HepG2 (cell line): ENCODE data around the gene EMC10. TPM values are rescaled to one million over a fixed set of nuclear protein-coding genes. Genes with fewer than 3 reads are reported as not detected.

Experiments used
- CAMTA2 ChIP-seq: sonication (generic); formaldehyde crosslinking; IDR thresholded peaks from 2 replicates; pipeline ENCODE4 v1.4.0; 2020; ENCODE audit warnings: mild to moderate bottlenecking, missing genetic modification reagents, borderline replicate concordance
- MIER3 ChIP-seq: IDR thresholded peaks from 2 replicates; pipeline ENCODE4 v1.6.1; 2016; ENCODE audit warnings: missing compliant biosample characterization, borderline replicate concordance
- MTF2 ChIP-seq: sonication (generic); formaldehyde crosslinking; IDR thresholded peaks from 2 replicates; pipeline ENCODE4 v1.5.0; 2020; ENCODE audit warnings: missing genetic modification reagents, borderline replicate concordance
- TOPORS ChIP-seq: sonication (generic); formaldehyde crosslinking; IDR thresholded peaks from 2 replicates; pipeline ENCODE4 v1.8.0; 2023; ENCODE audit warnings: mild to moderate bottlenecking, missing genetic modification reagents
- ZNF460 ChIP-seq: sonication (generic); formaldehyde crosslinking; IDR thresholded peaks from 2 replicates; pipeline ENCODE4 v1.5.1; 2020; ENCODE audit warnings: missing genetic modification reagents, mild to moderate bottlenecking, borderline replicate concordance
- ZNF761 ChIP-seq: sonication (generic); formaldehyde crosslinking; conservative IDR thresholded peaks from 2 replicates; pipeline ENCODE4 v1.4.0; 2020; ENCODE audit warnings: mild to moderate bottlenecking, missing genetic modification reagents
- polyA plus RNA-seq, 8 experiments: library from polyadenylated mRNA; depleted of rRNA in 3 of 8; stranded (reverse) in 7 of 8; unstranded in 1 of 8; fragments of >200 nt; fragmentation: Illumina TruSeq in 4 of 8; extraction: Trizol in 4 of 8; gene quantifications; 2 replicates each; pipeline versions ENCODE4 v1.2.1 to v1.2.3, GENCODE V29; 2011 to 2016; ENCODE audit warnings: low read depth in 4 of 8, missing spikeins in 1 of 8, mixed read lengths in 1 of 8; ENCODE audit not compliant: insufficient read depth in 1 of 8
- total RNA-seq, 5 experiments: library from RNA; depleted of rRNA; stranded (reverse); fragments of >200 nt; fragmentation: Illumina TruSeq; extraction: Trizol; gene quantifications; 2 replicates each; pipeline ENCODE4 v1.2.3, GENCODE V29; 2016; ENCODE audit warnings: low read depth in 1 of 5
- TF ChIP-seq, protein P1 (sequence below), 2 experiments: IDR thresholded peaks; 2 replicates each; pipeline ENCODE4 v1.6.1; 2011 to 2012; ENCODE audit warnings: low read length in 2 of 2, borderline replicate concordance in 1 of 2, low read depth in 1 of 2, mild to moderate bottlenecking in 1 of 2, moderate library complexity in 1 of 2
- TF ChIP-seq, protein P2 (sequence below): sonication (generic); formaldehyde crosslinking; IDR thresholded peaks from 2 replicates; pipeline ENCODE4 v1.8.1; 2022; ENCODE audit warnings: mild to moderate bottlenecking, missing genetic modification reagents
- TF ChIP-seq, protein P3 (sequence below): sonication (generic); formaldehyde crosslinking; IDR thresholded peaks from 2 replicates; pipeline ENCODE4 v1.4.0; 2020; ENCODE audit warnings: missing genetic modification reagents, low read depth, mild to moderate bottlenecking, borderline replicate concordance
- TF ChIP-seq, protein P4 (sequence below): sonication (generic); formaldehyde crosslinking; IDR thresholded peaks from 2 replicates; pipeline ENCODE4 v1.5.0; 2020; ENCODE audit warnings: mild to moderate bottlenecking, missing genetic modification reagents
- TF ChIP-seq, protein P5 (sequence below), 2 experiments: sonication (generic) in 1 of 2; formaldehyde crosslinking in 1 of 2; IDR thresholded peaks; 2 replicates each; pipeline versions ENCODE4 v1.4.0 to v1.6.1; 2016 to 2020; ENCODE audit warnings: borderline replicate concordance in 1 of 2, low read depth in 1 of 2, mild to moderate bottlenecking in 1 of 2, missing genetic modification reagents in 1 of 2
- TF ChIP-seq, protein P6 (sequence below): sonication (generic); formaldehyde crosslinking; IDR thresholded peaks from 2 replicates; pipeline ENCODE4 v1.5.0; 2020; ENCODE audit warnings: missing genetic modification reagents

EMC10 gene
- total and polyA plus RNA-seq, 2 of the 13 experiments (the other 11 are each of a cell fraction or from before 2014, with no cell fraction given) = not detected

DNA sequence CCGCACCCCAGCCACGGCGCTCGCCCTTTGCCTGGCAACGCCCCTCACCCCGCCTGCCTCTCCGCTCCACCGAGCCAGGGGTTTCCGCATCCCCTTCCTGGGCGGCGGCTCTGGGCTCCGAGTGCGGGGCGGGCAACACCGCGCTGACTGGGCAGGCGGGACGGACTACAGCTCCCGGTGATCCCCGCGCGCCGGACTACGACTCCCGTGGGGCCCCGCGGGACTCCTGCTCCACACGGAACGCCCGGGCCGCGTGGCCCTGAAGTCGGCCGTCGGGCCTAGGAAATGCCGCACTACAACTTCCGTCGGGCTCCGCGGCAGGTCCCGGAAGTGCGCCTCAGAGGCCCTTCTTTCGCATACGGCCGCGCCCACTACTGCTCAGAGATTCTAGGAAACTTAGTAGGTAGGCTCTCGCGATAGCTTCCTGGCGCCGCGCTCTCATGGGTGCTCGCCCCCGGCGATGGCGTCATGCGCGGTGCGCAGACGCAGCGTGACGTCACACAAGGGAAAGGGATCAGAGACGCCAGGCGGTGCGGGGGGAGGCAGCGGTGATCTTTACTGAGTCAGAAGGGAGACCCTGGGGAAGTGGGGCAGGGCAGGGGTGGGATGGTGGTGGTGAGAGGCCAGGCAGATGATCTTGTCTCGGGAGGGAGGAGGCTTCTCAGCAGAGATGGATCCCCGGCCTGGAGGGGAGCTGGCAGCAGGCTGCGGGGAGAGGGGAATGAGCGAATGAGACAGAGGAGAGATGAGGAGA is 34.9 kb downstream of the EMC10 start, which contains the start of gene JOSD2 (continued):
- TF ChIP-seq, protein P1, sequence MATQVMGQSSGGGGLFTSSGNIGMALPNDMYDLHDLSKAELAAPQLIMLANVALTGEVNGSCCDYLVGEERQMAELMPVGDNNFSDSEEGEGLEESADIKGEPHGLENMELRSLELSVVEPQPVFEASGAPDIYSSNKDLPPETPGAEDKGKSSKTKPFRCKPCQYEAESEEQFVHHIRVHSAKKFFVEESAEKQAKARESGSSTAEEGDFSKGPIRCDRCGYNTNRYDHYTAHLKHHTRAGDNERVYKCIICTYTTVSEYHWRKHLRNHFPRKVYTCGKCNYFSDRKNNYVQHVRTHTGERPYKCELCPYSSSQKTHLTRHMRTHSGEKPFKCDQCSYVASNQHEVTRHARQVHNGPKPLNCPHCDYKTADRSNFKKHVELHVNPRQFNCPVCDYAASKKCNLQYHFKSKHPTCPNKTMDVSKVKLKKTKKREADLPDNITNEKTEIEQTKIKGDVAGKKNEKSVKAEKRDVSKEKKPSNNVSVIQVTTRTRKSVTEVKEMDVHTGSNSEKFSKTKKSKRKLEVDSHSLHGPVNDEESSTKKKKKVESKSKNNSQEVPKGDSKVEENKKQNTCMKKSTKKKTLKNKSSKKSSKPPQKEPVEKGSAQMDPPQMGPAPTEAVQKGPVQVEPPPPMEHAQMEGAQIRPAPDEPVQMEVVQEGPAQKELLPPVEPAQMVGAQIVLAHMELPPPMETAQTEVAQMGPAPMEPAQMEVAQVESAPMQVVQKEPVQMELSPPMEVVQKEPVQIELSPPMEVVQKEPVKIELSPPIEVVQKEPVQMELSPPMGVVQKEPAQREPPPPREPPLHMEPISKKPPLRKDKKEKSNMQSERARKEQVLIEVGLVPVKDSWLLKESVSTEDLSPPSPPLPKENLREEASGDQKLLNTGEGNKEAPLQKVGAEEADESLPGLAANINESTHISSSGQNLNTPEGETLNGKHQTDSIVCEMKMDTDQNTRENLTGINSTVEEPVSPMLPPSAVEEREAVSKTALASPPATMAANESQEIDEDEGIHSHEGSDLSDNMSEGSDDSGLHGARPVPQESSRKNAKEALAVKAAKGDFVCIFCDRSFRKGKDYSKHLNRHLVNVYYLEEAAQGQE (IDR thresholded peaks at IDR 0.05; ENCODE audit: borderline replicate concordance in 1 of 2, low read depth in 1 of 2, low read length in 2 of 2) = no peak
- TF ChIP-seq, protein P2, sequence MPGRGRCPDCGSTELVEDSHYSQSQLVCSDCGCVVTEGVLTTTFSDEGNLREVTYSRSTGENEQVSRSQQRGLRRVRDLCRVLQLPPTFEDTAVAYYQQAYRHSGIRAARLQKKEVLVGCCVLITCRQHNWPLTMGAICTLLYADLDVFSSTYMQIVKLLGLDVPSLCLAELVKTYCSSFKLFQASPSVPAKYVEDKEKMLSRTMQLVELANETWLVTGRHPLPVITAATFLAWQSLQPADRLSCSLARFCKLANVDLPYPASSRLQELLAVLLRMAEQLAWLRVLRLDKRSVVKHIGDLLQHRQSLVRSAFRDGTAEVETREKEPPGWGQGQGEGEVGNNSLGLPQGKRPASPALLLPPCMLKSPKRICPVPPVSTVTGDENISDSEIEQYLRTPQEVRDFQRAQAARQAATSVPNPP = no peak
- TF ChIP-seq, protein P3, sequence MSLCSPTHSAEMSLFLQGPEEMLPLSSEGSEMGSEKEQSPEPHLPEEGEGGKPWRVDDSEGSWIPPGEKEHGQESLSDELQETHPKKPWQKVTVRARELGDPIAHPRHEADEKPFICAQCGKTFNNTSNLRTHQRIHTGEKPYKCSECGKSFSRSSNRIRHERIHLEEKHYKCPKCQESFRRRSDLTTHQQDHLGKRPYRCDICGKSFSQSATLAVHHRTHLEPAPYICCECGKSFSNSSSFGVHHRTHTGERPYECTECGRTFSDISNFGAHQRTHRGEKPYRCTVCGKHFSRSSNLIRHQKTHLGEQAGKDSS (CRISPR knock-in tag) = no peak
- TF ChIP-seq ZNF761 = no peak
- TF ChIP-seq MIER3 (CRISPR knock-in tag) = no peak
- no peak for TF ChIP-seq TOPORS (CRISPR knock-in tag)
- TF ChIP-seq, protein P4, sequence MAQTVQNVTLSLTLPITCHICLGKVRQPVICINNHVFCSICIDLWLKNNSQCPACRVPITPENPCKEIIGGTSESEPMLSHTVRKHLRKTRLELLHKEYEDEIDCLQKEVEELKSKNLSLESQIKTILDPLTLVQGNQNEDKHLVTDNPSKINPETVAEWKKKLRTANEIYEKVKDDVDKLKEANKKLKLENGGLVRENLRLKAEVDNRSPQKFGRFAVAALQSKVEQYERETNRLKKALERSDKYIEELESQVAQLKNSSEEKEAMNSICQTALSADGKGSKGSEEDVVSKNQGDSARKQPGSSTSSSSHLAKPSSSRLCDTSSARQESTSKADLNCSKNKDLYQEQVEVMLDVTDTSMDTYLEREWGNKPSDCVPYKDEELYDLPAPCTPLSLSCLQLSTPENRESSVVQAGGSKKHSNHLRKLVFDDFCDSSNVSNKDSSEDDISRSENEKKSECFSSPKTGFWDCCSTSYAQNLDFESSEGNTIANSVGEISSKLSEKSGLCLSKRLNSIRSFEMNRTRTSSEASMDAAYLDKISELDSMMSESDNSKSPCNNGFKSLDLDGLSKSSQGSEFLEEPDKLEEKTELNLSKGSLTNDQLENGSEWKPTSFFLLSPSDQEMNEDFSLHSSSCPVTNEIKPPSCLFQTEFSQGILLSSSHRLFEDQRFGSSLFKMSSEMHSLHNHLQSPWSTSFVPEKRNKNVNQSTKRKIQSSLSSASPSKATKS (CRISPR knock-in tag) = no peak
- TF ChIP-seq, protein P5, sequence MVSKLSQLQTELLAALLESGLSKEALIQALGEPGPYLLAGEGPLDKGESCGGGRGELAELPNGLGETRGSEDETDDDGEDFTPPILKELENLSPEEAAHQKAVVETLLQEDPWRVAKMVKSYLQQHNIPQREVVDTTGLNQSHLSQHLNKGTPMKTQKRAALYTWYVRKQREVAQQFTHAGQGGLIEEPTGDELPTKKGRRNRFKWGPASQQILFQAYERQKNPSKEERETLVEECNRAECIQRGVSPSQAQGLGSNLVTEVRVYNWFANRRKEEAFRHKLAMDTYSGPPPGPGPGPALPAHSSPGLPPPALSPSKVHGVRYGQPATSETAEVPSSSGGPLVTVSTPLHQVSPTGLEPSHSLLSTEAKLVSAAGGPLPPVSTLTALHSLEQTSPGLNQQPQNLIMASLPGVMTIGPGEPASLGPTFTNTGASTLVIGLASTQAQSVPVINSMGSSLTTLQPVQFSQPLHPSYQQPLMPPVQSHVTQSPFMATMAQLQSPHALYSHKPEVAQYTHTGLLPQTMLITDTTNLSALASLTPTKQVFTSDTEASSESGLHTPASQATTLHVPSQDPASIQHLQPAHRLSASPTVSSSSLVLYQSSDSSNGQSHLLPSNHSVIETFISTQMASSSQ (IDR thresholded peaks at IDR 0.05; ENCODE audit: low read depth) = no peak
- TF ChIP-seq, protein P5 (CRISPR knock-in tag; IDR thresholded peaks at IDR 0.05; ENCODE audit: borderline replicate concordance) = no peak
- no peak for TF ChIP-seq MTF2 (CRISPR knock-in tag)
- TF ChIP-seq, protein P6, sequence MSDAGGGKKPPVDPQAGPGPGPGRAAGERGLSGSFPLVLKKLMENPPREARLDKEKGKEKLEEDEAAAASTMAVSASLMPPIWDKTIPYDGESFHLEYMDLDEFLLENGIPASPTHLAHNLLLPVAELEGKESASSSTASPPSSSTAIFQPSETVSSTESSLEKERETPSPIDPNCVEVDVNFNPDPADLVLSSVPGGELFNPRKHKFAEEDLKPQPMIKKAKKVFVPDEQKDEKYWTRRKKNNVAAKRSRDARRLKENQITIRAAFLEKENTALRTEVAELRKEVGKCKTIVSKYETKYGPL (CRISPR knock-in tag) = no peak
- TF ChIP-seq CAMTA2 (CRISPR knock-in tag) = no peak
- no peak for TF ChIP-seq ZNF460 (CRISPR knock-in tag)
